HEK293 (cell line): ENCODE data around the gene AKT1.

Experiments
- ZFP3 ChIP-seq: fragments of 450-650 bp; formaldehyde crosslinking; IDR thresholded peaks from 2 replicates; pipeline ENCODE4 v1.5.1; 2016; ENCODE audit warnings: low read depth, missing biosample characterization, missing genetic modification characterization
- ZNF24 ChIP-seq: fragments of 450-650 bp; formaldehyde crosslinking; IDR thresholded peaks from 2 replicates; pipeline ENCODE4 v1.5.1; 2016; ENCODE audit warnings: missing biosample characterization, missing genetic modification characterization
- ZNF266 ChIP-seq: fragments of 450-650 bp; formaldehyde crosslinking; IDR thresholded peaks from 2 replicates; pipeline ENCODE4 v1.5.1; 2016; ENCODE audit warnings: missing biosample characterization, missing genetic modification characterization, low read depth
- TF ChIP-seq, protein P1 (sequence below): fragments of 450-650 bp; formaldehyde crosslinking; IDR thresholded peaks from 2 replicates; pipeline ENCODE4 v1.5.1; 2017; ENCODE audit warnings: missing biosample characterization, missing genetic modification characterization

- TF ChIP-seq ZNF24 (no peak), ZFP3 (tag by site-specific recombination) (no peak), ZNF266 (tag by site-specific recombination) (no peak)
- TF ChIP-seq, protein P1, sequence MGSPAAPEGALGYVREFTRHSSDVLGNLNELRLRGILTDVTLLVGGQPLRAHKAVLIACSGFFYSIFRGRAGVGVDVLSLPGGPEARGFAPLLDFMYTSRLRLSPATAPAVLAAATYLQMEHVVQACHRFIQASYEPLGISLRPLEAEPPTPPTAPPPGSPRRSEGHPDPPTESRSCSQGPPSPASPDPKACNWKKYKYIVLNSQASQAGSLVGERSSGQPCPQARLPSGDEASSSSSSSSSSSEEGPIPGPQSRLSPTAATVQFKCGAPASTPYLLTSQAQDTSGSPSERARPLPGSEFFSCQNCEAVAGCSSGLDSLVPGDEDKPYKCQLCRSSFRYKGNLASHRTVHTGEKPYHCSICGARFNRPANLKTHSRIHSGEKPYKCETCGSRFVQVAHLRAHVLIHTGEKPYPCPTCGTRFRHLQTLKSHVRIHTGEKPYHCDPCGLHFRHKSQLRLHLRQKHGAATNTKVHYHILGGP (tag by site-specific recombination) = no peak
These were observed 48.9 kb upstream of the AKT1 start for GRCh38 chr14:104844306-104845032.
